HL-60 (cell line): ENCODE measurements around the gene GAPT.

Source experiments
- DNase-seq, 2 experiments: peaks; one replicate each; pipeline ENCODE4 v3.0.0-alpha.2; 2010 to 2020; ENCODE audit warnings: low read depth in 1 of 2, low spot score in 1 of 2
- H3K27ac ChIP-seq: fragments of 250-450 bp; sonication (Bioruptor Pico); replicated peaks from 2 replicates; pipeline ENCODE4 v1.5.1; 2020; ENCODE audit warnings: mild to moderate bottlenecking, moderate library complexity
- H3K27me3 ChIP-seq: fragments of 250-450 bp; sonication (Bioruptor Pico); 2 replicates; pipeline ENCODE4 v1.5.1; 2021; ENCODE audit warnings: mild to moderate bottlenecking, moderate library complexity; ENCODE audit not compliant: insufficient read depth, poor library complexity, severe bottlenecking
- H3K4me3 ChIP-seq: replicated peaks from 2 replicates; pipeline ENCODE4 v1.5.1; 2011; ENCODE audit warnings: mild to moderate bottlenecking, control low read depth, low read length; ENCODE audit not compliant: insufficient read depth
- GABPA ChIP-seq: IDR thresholded peaks from 2 replicates; pipeline ENCODE4 v1.6.1; 2012; ENCODE audit warnings: low read depth
- POLR2AphosphoS5 ChIP-seq: IDR thresholded peaks from 2 replicates; pipeline ENCODE4 v1.6.1; 2012; ENCODE audit warnings: low read depth
- SPI1 ChIP-seq: IDR thresholded peaks from 2 replicates; pipeline ENCODE4 v1.6.1; 2012; ENCODE audit warnings: low read depth, mild to moderate bottlenecking, borderline replicate concordance
- TF ChIP-seq, protein P1 (sequence below): IDR thresholded peaks from one replicate; pipeline ENCODE4 v1.5.1; 2011; ENCODE audit warnings: low read length, control low read depth, inconsistent platforms; ENCODE audit not compliant: insufficient read depth
- TF ChIP-seq, protein P2 (sequence below): IDR thresholded peaks from 2 replicates; pipeline ENCODE4 v1.6.1; 2012; ENCODE audit warnings: low read depth; ENCODE audit not compliant: insufficient replicate concordance

GAPT gene

DNA sequence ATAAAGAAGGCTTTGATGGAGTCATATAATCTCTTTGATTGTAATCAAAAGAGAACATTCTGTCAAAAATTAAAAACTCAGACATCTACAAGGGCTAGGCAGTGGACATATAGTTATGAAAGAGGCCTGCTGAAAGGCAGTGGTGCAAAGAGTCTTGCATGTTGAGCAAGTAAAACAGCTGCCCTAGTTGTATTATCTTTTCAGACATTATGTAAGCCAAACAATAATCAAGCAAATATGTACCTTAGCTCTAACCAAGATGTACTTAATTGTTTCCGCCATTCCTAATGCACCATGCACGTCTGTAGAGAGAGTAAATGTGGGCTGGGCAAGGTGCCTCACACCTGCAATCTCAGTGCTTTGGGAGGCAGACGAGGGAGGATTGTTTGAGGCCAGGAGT, 14.3 kb downstream of the GAPT start:
- peak overlapping the region; percentile 46 for H3K27ac ChIP-seq
- peak in 1 of 2 experiments; percentile 27 for DNase-seq
- TF ChIP-seq, protein P1, sequence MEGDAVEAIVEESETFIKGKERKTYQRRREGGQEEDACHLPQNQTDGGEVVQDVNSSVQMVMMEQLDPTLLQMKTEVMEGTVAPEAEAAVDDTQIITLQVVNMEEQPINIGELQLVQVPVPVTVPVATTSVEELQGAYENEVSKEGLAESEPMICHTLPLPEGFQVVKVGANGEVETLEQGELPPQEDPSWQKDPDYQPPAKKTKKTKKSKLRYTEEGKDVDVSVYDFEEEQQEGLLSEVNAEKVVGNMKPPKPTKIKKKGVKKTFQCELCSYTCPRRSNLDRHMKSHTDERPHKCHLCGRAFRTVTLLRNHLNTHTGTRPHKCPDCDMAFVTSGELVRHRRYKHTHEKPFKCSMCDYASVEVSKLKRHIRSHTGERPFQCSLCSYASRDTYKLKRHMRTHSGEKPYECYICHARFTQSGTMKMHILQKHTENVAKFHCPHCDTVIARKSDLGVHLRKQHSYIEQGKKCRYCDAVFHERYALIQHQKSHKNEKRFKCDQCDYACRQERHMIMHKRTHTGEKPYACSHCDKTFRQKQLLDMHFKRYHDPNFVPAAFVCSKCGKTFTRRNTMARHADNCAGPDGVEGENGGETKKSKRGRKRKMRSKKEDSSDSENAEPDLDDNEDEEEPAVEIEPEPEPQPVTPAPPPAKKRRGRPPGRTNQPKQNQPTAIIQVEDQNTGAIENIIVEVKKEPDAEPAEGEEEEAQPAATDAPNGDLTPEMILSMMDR, result no peak
- no peak for TF ChIP-seq SPI1
- TF ChIP-seq GABPA, result no peak
- TF ChIP-seq, protein P2, sequence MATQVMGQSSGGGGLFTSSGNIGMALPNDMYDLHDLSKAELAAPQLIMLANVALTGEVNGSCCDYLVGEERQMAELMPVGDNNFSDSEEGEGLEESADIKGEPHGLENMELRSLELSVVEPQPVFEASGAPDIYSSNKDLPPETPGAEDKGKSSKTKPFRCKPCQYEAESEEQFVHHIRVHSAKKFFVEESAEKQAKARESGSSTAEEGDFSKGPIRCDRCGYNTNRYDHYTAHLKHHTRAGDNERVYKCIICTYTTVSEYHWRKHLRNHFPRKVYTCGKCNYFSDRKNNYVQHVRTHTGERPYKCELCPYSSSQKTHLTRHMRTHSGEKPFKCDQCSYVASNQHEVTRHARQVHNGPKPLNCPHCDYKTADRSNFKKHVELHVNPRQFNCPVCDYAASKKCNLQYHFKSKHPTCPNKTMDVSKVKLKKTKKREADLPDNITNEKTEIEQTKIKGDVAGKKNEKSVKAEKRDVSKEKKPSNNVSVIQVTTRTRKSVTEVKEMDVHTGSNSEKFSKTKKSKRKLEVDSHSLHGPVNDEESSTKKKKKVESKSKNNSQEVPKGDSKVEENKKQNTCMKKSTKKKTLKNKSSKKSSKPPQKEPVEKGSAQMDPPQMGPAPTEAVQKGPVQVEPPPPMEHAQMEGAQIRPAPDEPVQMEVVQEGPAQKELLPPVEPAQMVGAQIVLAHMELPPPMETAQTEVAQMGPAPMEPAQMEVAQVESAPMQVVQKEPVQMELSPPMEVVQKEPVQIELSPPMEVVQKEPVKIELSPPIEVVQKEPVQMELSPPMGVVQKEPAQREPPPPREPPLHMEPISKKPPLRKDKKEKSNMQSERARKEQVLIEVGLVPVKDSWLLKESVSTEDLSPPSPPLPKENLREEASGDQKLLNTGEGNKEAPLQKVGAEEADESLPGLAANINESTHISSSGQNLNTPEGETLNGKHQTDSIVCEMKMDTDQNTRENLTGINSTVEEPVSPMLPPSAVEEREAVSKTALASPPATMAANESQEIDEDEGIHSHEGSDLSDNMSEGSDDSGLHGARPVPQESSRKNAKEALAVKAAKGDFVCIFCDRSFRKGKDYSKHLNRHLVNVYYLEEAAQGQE, result no peak
- H3K4me3 ChIP-seq, result no peak overlapping the region
- H3K27me3 ChIP-seq, result no peaks in the 10 kb centered on the region

DNA sequence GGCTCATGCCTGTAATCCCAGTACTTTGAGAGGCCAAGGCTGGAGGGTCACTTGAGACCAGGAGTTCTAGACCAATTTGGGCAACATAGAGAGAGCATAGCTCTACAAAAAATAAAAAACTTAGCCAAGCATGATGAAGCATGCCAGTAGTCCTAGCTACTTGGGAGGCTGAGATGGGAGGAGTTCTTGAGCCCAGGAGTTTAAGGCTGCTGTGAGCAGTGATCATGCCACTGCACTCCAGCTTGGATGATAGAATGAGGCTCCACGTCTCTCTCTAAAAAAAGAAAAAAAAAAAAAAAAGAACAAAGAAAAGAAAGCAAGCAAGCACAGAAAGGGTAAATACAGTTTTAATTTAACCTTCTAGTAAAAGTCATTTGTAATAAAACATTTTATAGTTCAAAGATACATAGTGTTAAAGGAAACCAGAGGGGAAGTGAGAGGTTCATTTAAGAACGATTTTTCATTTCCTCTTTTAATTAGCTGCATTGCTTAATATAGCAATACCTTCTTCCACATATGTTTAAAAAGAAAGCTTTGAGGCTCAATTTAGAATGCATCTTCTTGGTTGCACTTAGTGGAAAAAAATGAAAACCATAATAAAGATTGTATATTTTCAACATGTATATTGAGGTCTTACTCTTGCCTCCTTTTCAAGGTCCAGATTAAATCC, 14.9 kb downstream of the GAPT start:
- Histone ChIP-seq H3K27me3 (no peaks in the 10 kb centered on the region), H3K27ac (peak overlapping the region; percentile 46), H3K4me3 (no peak overlapping the region)
- TF ChIP-seq SPI1, result peak; percentile 82
- TF ChIP-seq POLR2AphosphoS5, result no peak
- no peak for TF ChIP-seq GABPA
- DNase-seq, result no peak

DNA sequence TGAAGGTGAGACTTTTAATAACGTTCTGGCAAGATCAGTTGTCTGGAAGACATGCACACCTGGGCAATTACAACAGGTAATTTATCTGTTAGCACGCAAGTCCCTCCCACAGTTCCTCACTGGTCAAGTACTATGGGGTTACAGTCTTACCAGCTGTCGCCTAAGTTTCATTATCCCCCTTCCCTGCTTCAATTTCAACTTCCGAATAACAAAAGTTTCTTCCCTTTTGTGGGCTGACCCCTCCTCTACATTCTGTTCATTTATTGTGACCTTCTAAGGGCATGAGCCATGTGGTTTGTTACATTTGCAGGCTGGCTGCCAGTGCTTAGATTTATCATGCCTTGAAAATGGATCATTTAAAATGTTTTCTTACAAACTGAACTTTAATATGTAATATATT, 16.5 kb downstream of the GAPT start:
- peak in 1 of 2 experiments; percentile 42 for DNase-seq
- peak overlapping the region; percentile 11; the same call in 1 of the 2 replicates for H3K27ac ChIP-seq
- H3K4me3 ChIP-seq, result no peak overlapping the region
- no peaks in the 10 kb centered on the region for H3K27me3 ChIP-seq
- TF ChIP-seq GABPA, result no peak
- TF ChIP-seq POLR2AphosphoS5, result no peak
- TF ChIP-seq SPI1, result peak; percentile 2; the same call in 1 of the 2 replicates

DNA sequence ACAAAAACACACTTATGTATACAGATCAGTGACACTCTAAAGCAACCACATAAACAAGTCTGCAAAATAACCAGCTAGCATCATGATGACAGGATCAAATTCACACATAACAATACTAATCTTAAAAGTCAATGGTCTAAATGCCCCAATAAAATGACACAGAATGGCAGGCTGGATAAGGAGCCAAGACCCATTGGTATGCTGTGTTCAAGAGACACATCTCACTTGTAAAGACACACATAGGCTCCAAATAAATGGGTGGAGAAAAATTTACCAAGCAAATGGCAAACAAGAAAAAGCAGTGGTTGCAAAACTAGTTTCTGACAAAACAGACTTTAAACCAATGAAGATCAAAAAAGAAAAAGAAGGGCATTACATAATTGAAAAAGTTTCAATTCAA, 26.0 kb downstream of the GAPT start:
- TF ChIP-seq GABPA (no peak), SPI1 (no peak), POLR2AphosphoS5 (no peak)
- TF ChIP-seq, protein P2, result no peak
- TF ChIP-seq, protein P1, result no peak
- H3K27me3 ChIP-seq, result no peaks in the 10 kb centered on the region
- DNase-seq, result no peak
- no peak overlapping the region for H3K4me3 ChIP-seq
- H3K27ac ChIP-seq, result no peak overlapping the region
